ENCODE data around the gene SLC25A4. TPM values are rescaled to one million over a fixed set of nuclear protein-coding genes. Genes with fewer than 3 reads are reported as not detected.

The SLC25A4 gene
- total and polyA plus RNA-seq, 4 donors = 4.4 to 64.2 (median 26.8) TPM

GRCh38 chr4:185183622-185184281 is 40.7 kb downstream of the SLC25A4 start:
- Histone ChIP-seq H3K4me1 (ENCODE audit: control insufficient read depth in 4 of 4, insufficient read depth in 4 of 4, low read length in 3 of 4) (no peaks in the 10 kb centered on the region), H3K9ac (ENCODE audit: low read depth in 1 of 2, low read length in 2 of 2) (no peak overlapping the region), H3K36me3 (ENCODE audit: control insufficient read depth in 4 of 4, insufficient read depth in 3 of 4, low read depth in 1 of 4, low read length in 3 of 4) (peaks cover 0 to 7% (median under 1%) of the 10 kb centered on the region in 4 donors), H3K27me3 (ENCODE audit: control insufficient read depth in 4 of 4, insufficient read depth in 4 of 4, low read length in 3 of 4) (no peaks in the 10 kb centered on the region), H3K27ac (ENCODE audit: low read depth in 1 of 2, low read length in 2 of 2) (no peak overlapping the region), H3K4me3 (ENCODE audit: low read depth in 1 of 3, low read length in 3 of 3) (no peak overlapping the region), H3K9me3 (ENCODE audit: control insufficient read depth in 4 of 4, low read length in 3 of 4) (no peaks in the 10 kb centered on the region)
- WGBS = 46% methylated on average over 6 of the region's 6 CpGs
- peak; percentile 67 for TF ChIP-seq CTCF (IDR thresholded peaks at IDR 0.05; ENCODE audit: low read depth, low read length, missing input control)
- no peak for TF ChIP-seq ZBTB33 (IDR thresholded peaks at IDR 0.05)
- TF ChIP-seq NR2F2 (IDR thresholded peaks at IDR 0.05) = no peak
- no peak for TF ChIP-seq HNF4G (IDR thresholded peaks at IDR 0.05)
- no peak for TF ChIP-seq REST (IDR thresholded peaks at IDR 0.05)
- TF ChIP-seq RAD21 (IDR thresholded peaks at IDR 0.05) = peak; percentile 83 to 87
- TF ChIP-seq JUND (IDR thresholded peaks at IDR 0.05) = no peak
- peak; percentile 80 for DNase-seq (ENCODE audit: low spot score)

- no peaks in the 10 kb centered on the region for H3K27me3 ChIP-seq (ENCODE audit: control insufficient read depth in 4 of 4, insufficient read depth in 4 of 4, low read length in 3 of 4)
- H3K9ac ChIP-seq (ENCODE audit: low read depth in 1 of 2, low read length in 2 of 2) = no peak overlapping the region
- TF ChIP-seq TAF1 (conservative IDR thresholded peaks at IDR 0.05) (no peak), FOXA2 (IDR thresholded peaks at IDR 0.05) (no peak), HNF4A (conservative IDR thresholded peaks at IDR 0.05) (no peak), HNF4G (IDR thresholded peaks at IDR 0.05) (no peak), MAX (IDR thresholded peaks at IDR 0.05) (no peak), RAD21 (IDR thresholded peaks at IDR 0.05) (no peak), ATF3 (IDR thresholded peaks at IDR 0.05) (no peak), RXRA (IDR thresholded peaks at IDR 0.05) (no peak), FOXA1 (IDR thresholded peaks at IDR 0.05) (no peak), YY1 (IDR thresholded peaks at IDR 0.05) (no peak), JUND (IDR thresholded peaks at IDR 0.05) (no peak), ZBTB33 (IDR thresholded peaks at IDR 0.05) (no peak), NR2F2 (IDR thresholded peaks at IDR 0.05) (no peak), SP1 (IDR thresholded peaks at IDR 0.05) (no peak), CTCF (IDR thresholded peaks at IDR 0.05; ENCODE audit: low read depth, low read length, missing input control) (no peak)
- H3K9me3 ChIP-seq (ENCODE audit: control insufficient read depth in 4 of 4, low read length in 3 of 4) = no peaks in the 10 kb centered on the region
- H3K27ac ChIP-seq (ENCODE audit: low read depth in 1 of 2, low read length in 2 of 2) = no peak overlapping the region
- 75% methylated on average over 3 of the region's 3 CpGs for WGBS
- no peak overlapping the region for H3K4me3 ChIP-seq (ENCODE audit: low read depth in 1 of 3, low read length in 3 of 3)
- peaks cover 4 to 14% (median 10%) of the 10 kb centered on the region in 4 donors for H3K36me3 ChIP-seq (ENCODE audit: control insufficient read depth in 4 of 4, insufficient read depth in 3 of 4, low read depth in 1 of 4, low read length in 3 of 4)
- no peaks in the 10 kb centered on the region for H3K4me1 ChIP-seq (ENCODE audit: control insufficient read depth in 4 of 4, insufficient read depth in 4 of 4, low read length in 3 of 4)
- no peak for DNase-seq (ENCODE audit: low spot score)
Observed at GRCh38 chr4:185186769-185187168, 43.7 kb downstream of the SLC25A4 start.
